IPS DF 6.9 (cell line): Measurements from ENCODE around the gene BHLHE40.

ENCODE experiments used
- DNase-seq: peaks from one replicate; pipeline ENCODE4 v3.0.0-alpha.2; 2013; ENCODE audit warnings: low read depth, low spot score
- H3K27ac ChIP-seq: one replicate; pipeline ENCODE4 v1.5.1; 2013; ENCODE audit warnings: low read length, control low read depth
- H3K27me3 ChIP-seq: 2 replicates; pipeline ENCODE4 v1.6.1; 2013; ENCODE audit warnings: mild to moderate bottlenecking, low read length; ENCODE audit not compliant: control insufficient read depth, insufficient read depth
- H3K36me3 ChIP-seq: 2 replicates; pipeline ENCODE4 v1.6.1; 2013; ENCODE audit warnings: low read length; ENCODE audit not compliant: control insufficient read depth, insufficient read depth
- H3K4me1 ChIP-seq: 2 replicates; pipeline ENCODE4 v1.6.1; 2013; ENCODE audit warnings: low read length; ENCODE audit not compliant: control insufficient read depth, insufficient read depth
- H3K4me3 ChIP-seq: 2 replicates; pipeline ENCODE4 v1.5.1; 2013; ENCODE audit warnings: mild to moderate bottlenecking, low read length
- H3K9me3 ChIP-seq: 2 replicates; pipeline ENCODE4 v1.6.1; 2013; ENCODE audit warnings: low read length, inconsistent platforms; ENCODE audit not compliant: control insufficient read depth, insufficient read depth
- WGBS: extraction: QIAGEN DNeasy Blood & Tissue Kit; methylation state at CpG from one replicate; pipeline ENCODE4 v1.1.7; 2013; ENCODE audit warnings: mixed read lengths, missing lambda C conversion rate; ENCODE audit not compliant: insufficient read length, insufficient coverage; 5-methylcytosine and 5-hydroxymethylcytosine counted together

BHLHE40 gene

DNA sequence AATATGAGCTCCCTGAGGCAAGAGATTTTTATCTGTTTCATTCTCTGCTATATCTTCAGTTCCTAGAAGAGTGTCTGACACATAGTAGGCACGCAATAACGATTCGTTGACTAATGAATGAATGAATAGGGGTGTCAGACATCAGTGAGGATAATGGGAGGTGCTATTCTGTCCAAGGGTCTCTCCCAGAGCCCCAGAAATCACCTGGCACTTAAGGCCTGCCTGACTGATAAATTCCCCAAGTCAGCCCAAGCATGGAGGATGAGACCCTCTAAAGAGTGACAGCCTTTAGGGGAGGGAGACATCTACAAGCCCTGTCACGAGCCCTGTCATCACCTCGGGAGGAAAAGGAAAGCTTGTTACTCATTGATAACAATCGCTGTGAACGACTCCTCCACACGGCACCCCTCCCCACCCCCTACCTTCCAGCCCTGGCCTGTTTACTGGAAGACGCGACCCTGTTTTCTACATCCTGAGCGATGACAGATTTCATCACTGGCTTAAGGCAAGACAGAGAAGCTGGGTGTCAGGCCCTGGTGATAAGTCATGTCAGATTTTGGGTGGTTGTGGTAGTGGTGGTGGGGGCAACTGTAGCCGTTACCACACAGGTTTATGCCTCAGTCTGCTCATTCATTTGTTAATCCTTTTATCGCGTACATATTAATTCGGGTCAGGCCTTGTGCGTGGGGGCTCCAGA lies 23.1 kb downstream of the BHLHE40 start:
- no peak overlapping the region for H3K4me3 ChIP-seq
- no peaks in the 10 kb centered on the region for H3K9me3 ChIP-seq
- no peak for DNase-seq
- H3K4me1 ChIP-seq = no peaks in the 10 kb centered on the region
- no peaks in the 10 kb centered on the region for H3K36me3 ChIP-seq
- no peaks in the 10 kb centered on the region for H3K27me3 ChIP-seq
- no CpG with 5 or more reads among the region's 16 CpGs for WGBS
- H3K27ac ChIP-seq = no peak overlapping the region

DNA sequence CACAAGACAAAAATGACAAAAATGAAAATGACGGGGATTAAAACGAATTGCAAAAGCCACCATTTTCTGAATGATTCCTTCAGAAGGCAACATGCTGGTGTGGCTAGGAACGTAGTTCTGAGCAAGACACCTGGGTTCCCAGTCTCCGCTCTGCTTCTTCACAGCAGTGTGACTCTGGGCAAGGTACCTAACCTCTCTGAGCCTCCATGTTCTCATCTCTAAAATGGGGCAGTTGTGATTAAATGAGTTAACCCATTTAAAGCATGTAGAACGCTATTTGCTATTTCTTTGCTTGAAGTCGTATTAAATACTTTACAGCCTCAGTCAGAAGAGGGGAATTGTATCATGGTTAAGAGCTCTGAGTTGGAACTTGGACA lies 23.6 kb downstream of the BHLHE40 start:
- no peaks in the 10 kb centered on the region for H3K4me1 ChIP-seq
- WGBS = no CpG with 5 or more reads among the region's 6 CpGs
- no peak overlapping the region for H3K27ac ChIP-seq
- H3K4me3 ChIP-seq = no peak overlapping the region
- H3K36me3 ChIP-seq = no peaks in the 10 kb centered on the region
- DNase-seq = no peak
- H3K27me3 ChIP-seq = no peaks in the 10 kb centered on the region
- no peaks in the 10 kb centered on the region for H3K9me3 ChIP-seq

DNA sequence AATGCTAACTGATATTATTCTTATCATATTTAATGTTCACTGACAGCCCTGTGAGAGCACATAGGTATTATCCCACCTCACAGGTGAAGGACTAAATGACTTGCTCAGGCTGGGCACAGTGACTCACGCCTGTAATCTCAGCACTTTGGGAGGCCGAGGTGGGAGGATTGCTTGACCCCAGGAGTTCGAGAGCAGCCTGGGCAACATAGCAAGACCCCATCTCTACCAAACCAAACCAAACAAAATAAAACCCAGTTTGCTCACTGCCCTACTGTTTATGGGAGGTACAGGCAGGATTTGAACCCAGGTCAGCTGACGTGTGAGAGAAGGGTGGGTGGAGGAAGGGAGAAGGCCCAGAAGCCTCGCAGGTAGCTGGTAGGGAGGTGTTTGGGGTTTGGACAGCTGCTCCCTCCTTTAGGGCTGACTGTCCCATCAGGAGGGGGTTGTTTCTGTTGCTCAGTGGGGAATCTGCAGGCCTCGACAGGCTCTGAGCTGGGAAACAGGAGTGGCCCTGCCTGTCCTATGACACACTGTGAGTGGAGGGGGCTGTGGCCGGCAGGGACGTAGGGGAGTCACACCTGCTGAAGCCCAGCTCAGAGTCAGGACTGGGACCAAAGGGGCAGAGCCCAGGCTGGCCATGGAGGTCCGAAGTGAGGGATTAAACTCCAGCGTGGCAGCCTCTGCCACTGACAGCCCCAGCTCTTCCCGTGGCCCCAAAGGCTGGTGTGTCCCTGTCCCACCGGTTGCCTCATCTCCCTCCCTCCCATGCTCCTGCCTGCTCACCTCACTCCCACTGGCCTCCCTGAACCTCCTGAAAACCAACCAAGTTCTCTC lies 25.3 kb downstream of the BHLHE40 start:
- Histone ChIP-seq H3K27me3 (no peaks in the 10 kb centered on the region), H3K27ac (no peak overlapping the region), H3K4me3 (no peak overlapping the region), H3K9me3 (no peaks in the 10 kb centered on the region), H3K36me3 (no peaks in the 10 kb centered on the region), H3K4me1 (no peaks in the 10 kb centered on the region)
- DNase-seq = no peak
- WGBS = no CpG with 5 or more reads among the region's 12 CpGs

DNA sequence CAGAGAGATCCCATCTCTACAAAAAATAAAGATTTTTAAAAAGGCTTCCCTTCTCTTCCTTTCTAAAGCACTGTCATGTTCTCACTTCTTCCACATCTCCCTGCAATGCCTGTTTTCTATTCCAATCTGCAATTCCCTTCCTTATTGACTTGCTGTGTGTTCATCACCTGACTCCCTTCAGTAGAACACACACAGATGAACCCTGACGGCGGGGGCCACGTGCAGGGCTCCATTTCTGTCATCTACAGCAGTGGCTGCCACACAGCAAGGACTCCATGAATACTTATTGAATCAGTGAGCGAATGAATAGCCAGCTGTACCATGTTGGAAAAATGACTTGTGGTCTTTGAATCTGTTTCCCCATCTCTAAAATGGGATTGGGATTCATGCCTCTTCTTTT lies 26.1 kb downstream of the BHLHE40 start:
- Histone ChIP-seq H3K4me1 (no peaks in the 10 kb centered on the region), H3K36me3 (no peaks in the 10 kb centered on the region), H3K27me3 (no peaks in the 10 kb centered on the region), H3K9me3 (no peaks in the 10 kb centered on the region), H3K4me3 (no peak overlapping the region), H3K27ac (no peak overlapping the region)
- WGBS = no CpG with 5 or more reads among the region's 4 CpGs
- no peak for DNase-seq

DNA sequence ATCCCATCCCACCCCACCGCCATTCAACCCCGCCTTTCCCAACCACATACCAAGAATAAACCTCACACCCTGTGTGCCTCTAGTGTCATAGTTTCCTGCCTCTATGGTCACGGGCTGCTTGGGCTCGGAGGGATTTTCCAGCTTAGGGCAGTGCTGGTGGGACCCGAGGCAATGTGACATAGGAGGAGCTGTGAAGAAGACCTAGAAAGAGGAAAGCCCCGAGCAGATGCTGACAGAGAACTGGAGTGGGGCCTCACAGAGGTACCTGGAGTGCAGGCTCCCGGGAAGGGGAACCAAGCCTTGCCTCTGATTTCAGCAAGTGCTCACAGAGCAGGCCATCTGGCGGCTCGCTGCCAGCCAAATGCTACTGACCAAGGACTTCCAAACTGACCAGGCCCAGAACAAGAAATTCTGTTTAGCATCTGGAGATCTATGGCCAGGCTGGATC lies 27.5 kb downstream of the BHLHE40 start:
- no peak overlapping the region for H3K27ac ChIP-seq
- H3K36me3 ChIP-seq = no peaks in the 10 kb centered on the region
- no peaks in the 10 kb centered on the region for H3K9me3 ChIP-seq
- DNase-seq = no peak
- H3K27me3 ChIP-seq = no peaks in the 10 kb centered on the region
- H3K4me1 ChIP-seq = no peaks in the 10 kb centered on the region
- no peak overlapping the region for H3K4me3 ChIP-seq
- WGBS = no CpG with 5 or more reads among the region's 9 CpGs

DNA sequence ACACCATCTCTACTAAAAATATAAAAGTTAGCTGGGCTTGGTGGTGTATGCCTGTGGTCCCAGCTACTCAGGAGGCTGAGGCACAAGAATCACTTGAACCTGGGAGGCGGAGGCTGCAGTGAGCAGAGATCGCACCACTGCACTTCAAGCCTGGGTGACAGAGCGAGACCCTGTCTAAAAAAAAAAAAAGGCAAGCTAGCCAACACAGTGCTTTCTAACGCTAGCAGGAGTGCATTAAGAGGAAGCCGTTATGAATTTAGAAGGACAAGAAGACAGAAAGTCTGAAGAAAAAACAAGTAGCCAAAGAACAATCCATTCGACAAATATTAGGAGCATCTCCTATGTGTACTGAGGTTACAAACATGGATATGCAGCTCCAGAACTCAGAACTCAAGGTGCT lies 28.6 kb downstream of the BHLHE40 start:
- no peaks in the 10 kb centered on the region for H3K9me3 ChIP-seq
- WGBS = no CpG with 5 or more reads among the region's 6 CpGs
- no peaks in the 10 kb centered on the region for H3K27me3 ChIP-seq
- H3K4me3 ChIP-seq = no peak overlapping the region
- DNase-seq = no peak
- no peaks in the 10 kb centered on the region for H3K4me1 ChIP-seq
- no peaks in the 10 kb centered on the region for H3K36me3 ChIP-seq
- H3K27ac ChIP-seq = no peak overlapping the region

DNA sequence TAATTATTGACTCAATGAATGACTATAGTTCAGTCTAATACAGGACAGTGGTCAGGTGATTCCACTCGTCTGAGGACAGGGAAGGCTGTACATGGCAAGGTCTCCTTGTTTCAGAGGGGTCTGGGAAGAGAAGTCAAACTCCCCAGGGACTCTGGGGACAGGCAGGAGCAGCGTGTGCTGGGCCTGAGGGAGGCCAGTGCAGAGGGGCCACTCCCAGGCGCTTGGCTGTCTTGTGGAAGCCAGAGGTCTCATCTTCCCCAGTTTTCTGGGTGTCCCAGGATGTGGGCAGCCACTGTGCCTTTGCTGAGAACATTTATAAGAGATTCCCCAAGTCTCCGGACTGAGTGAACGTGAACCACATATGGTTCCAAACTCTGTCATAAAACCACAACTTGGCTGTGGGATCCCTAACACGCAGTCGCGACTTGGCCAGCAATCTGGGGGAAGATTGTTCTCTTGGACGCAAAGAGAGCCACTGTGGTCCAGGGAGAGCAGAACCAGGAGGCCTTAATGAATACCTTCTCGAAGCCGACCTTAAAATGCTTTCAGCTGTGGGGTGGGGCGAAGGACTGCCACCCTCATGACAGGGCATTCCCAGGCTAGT lies 30.4 kb downstream of the BHLHE40 start:
- H3K27ac ChIP-seq = no peak overlapping the region
- H3K4me1 ChIP-seq = 0 out of 2 replicates have a peak, but pooled peaks cover 1% of the 10 kb centered on the region
- no peak for DNase-seq
- H3K4me3 ChIP-seq = no peak overlapping the region
- WGBS = no CpG with 5 or more reads among the region's 12 CpGs
- H3K36me3 ChIP-seq = no peaks in the 10 kb centered on the region
- H3K27me3 ChIP-seq = no peaks in the 10 kb centered on the region
- no peaks in the 10 kb centered on the region for H3K9me3 ChIP-seq

DNA sequence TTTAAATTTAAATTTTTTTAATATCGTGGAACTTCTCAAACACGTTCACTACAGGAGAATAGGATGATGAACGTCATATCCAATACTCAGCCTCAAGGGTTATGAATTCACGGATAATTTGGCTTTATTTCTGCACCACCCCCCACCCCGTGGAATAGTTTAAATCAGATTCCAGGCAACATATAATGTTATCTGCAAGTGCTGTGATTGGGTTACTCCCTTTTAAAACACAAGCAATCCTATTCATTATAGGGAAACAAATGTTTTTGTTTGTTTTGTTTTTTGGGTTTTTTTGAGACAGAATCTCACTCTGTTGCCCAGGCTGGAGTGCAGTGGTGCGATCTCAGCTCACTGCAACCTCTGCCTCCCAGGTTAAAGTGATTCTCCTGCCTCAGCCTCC lies 30.9 kb downstream of the BHLHE40 start:
- Histone ChIP-seq H3K4me3 (no peak overlapping the region), H3K27me3 (no peaks in the 10 kb centered on the region), H3K36me3 (no peaks in the 10 kb centered on the region), H3K4me1 (0 out of 2 replicates have a peak, but pooled peaks cover 1% of the 10 kb centered on the region), H3K27ac (no peak overlapping the region), H3K9me3 (no peaks in the 10 kb centered on the region)
- DNase-seq = no peak
- WGBS = no CpG with 5 or more reads among the region's 6 CpGs

DNA sequence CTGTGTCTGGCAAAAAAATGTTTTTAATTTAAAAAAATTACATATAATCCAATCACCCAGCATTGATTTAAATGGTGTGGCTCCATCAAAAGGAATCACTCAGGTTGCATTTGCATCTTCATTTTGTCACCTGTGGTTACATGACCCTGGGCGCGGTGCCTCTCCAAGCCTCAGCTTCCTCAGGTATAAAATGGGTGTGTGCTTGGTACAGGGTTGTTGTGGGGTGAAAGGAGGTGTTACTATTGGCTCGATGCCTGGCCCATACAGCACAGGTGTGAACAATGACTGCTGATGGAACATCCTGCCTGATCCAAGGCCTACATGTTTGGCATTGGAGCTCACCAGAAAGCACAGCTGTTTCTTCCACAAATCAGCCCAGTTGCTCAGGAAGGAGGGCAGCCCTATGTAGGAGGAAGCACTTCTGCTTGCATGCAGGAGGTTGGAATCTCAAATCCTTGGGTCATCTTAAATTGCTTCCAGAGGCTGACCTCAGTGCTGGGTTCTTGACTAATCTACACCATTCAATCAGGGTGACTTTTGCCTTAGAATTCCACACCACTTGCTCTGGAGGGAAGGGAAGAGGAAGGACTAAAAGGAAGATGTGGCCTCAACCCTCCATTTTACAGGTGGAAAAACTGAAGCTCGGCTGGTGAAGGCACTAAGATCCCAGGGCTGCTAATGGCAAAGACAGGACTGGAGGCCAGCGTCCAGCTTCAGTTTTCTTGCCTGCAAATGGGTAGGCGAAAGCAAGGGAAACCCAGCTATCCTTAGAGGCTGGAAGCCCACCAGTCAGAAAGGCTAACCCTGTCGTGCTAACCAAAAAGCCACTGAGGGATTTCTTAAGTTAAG lies 31.7 kb downstream of the BHLHE40 start:
- no peaks in the 10 kb centered on the region for H3K27me3 ChIP-seq
- no CpG with 5 or more reads among the region's 7 CpGs for WGBS
- H3K4me1 ChIP-seq = 0 out of 2 replicates have a peak, but pooled peaks cover 1% of the 10 kb centered on the region
- no peak overlapping the region for H3K4me3 ChIP-seq
- no peaks in the 10 kb centered on the region for H3K9me3 ChIP-seq
- no peak for DNase-seq
- H3K36me3 ChIP-seq = no peaks in the 10 kb centered on the region
- H3K27ac ChIP-seq = no peak overlapping the region
